ENCODE results near the gene ZNHIT3. TPM values are rescaled to one million over a fixed set of nuclear protein-coding genes. Genes with fewer than 3 reads are reported as not detected.
"Not testable (repeated sequence)": the region's sequence is repeated elsewhere in the genome, so short reads cannot be mapped to it uniquely, and the experiment has no call there.

ZNHIT3 gene
- total RNA-seq = 10 to 100 TPM; 49.5 to 54.9 TPM

GRCh38 chr17:36486204-36487194, at the start of gene ZNHIT3:
Gene ZNHIT3 (plus strand): TSS chr17:36486681. CDS start chr17:36486700, 19 bp downstream.
- DNase-seq = peak; percentile 92 to 93
- Mint-ChIP-seq H3K27ac (peak within 1 kb of the TSS; percentile 98), H3K36me3 (ENCODE audit: insufficient read depth in 2 of 2) (peaks cover 6 to 12% of the 10 kb centered on the region in 2 donors), H3K9me3 (no peaks in the 10 kb centered on the region), H3K4me3 (peak within 1 kb of the TSS; percentile 99), H3K27me3 (ENCODE audit: low read depth) (peaks cover 9% of the 10 kb centered on the region), H3K4me1 (ENCODE audit: low read depth) (peaks cover 70% of the 10 kb centered on the region)
- peak; percentile 94 to 95 for ATAC-seq (replicated peaks in 1 of 2)

GRCh38 chr17:36441792-36442191, 44.7 kb upstream of the ZNHIT3 start:
- not testable (repeated sequence) for DNase-seq; ATAC-seq (replicated peaks in 1 of 2); H3K4me3 Mint-ChIP-seq; H3K4me1 Mint-ChIP-seq (ENCODE audit: low read depth); H3K27me3 Mint-ChIP-seq (ENCODE audit: low read depth); H3K27ac Mint-ChIP-seq; H3K36me3 Mint-ChIP-seq (ENCODE audit: insufficient read depth in 2 of 2); H3K9me3 Mint-ChIP-seq

GRCh38 chr17:36443777-36444176, 42.7 kb upstream of the ZNHIT3 start:
- ATAC-seq (replicated peaks in 1 of 2) = no peak
- DNase-seq = no peak
- Mint-ChIP-seq H3K4me1 (ENCODE audit: low read depth) (no peaks in the 10 kb centered on the region), H3K36me3 (ENCODE audit: insufficient read depth in 2 of 2) (no peaks in the 10 kb centered on the region), H3K27ac (no peak overlapping the region), H3K9me3 (no peaks in the 10 kb centered on the region), H3K4me3 (no peak overlapping the region), H3K27me3 (ENCODE audit: low read depth) (no peaks in the 10 kb centered on the region)

- not testable (repeated sequence) for H3K4me1 Mint-ChIP-seq (ENCODE audit: low read depth); H3K27ac Mint-ChIP-seq; H3K27me3 Mint-ChIP-seq (ENCODE audit: low read depth); H3K4me3 Mint-ChIP-seq; H3K36me3 Mint-ChIP-seq (ENCODE audit: insufficient read depth in 2 of 2); DNase-seq; ATAC-seq (replicated peaks in 1 of 2); H3K9me3 Mint-ChIP-seq
Measured at GRCh38 chr17:36449997-36450396, 36.5 kb upstream of the ZNHIT3 start.

GRCh38 chr17:36452888-36453287, 33.6 kb upstream of the ZNHIT3 start:
- DNase-seq; H3K27ac Mint-ChIP-seq; H3K36me3 Mint-ChIP-seq (ENCODE audit: insufficient read depth in 2 of 2); H3K27me3 Mint-ChIP-seq (ENCODE audit: low read depth); H3K4me3 Mint-ChIP-seq; H3K4me1 Mint-ChIP-seq (ENCODE audit: low read depth); H3K9me3 Mint-ChIP-seq; ATAC-seq (replicated peaks in 1 of 2): not testable (repeated sequence)

GRCh38 chr17:36457701-36458100, 28.8 kb upstream of the ZNHIT3 start:
- DNase-seq; H3K27ac Mint-ChIP-seq; H3K36me3 Mint-ChIP-seq (ENCODE audit: insufficient read depth in 2 of 2); H3K4me1 Mint-ChIP-seq (ENCODE audit: low read depth); H3K9me3 Mint-ChIP-seq; H3K4me3 Mint-ChIP-seq; ATAC-seq (replicated peaks in 1 of 2): not testable (repeated sequence)
- peaks cover 11% of the 10 kb centered on the region for H3K27me3 Mint-ChIP-seq (ENCODE audit: low read depth)

- H3K4me1 Mint-ChIP-seq (ENCODE audit: low read depth) = no peaks in the 10 kb centered on the region
Measured at GRCh38 chr17:36459045-36459444, 27.4 kb upstream of the ZNHIT3 start.

GRCh38 chr17:36459601-36460000, 26.9 kb upstream of the ZNHIT3 start:
- no peaks in the 10 kb centered on the region for H3K36me3 Mint-ChIP-seq (ENCODE audit: insufficient read depth in 2 of 2)
- no peak overlapping the region for H3K27ac Mint-ChIP-seq
- ATAC-seq (replicated peaks in 1 of 2) = no peak
- no peaks in the 10 kb centered on the region for H3K4me1 Mint-ChIP-seq (ENCODE audit: low read depth)
- H3K27me3 Mint-ChIP-seq (ENCODE audit: low read depth) = peaks cover 20% of the 10 kb centered on the region
- no peaks in the 10 kb centered on the region for H3K9me3 Mint-ChIP-seq
- no peak for DNase-seq
- no peak overlapping the region for H3K4me3 Mint-ChIP-seq

More at GRCh38 chr17:36459045-36459444, 27.4 kb upstream of the ZNHIT3 start:
- no peak overlapping the region for H3K27ac Mint-ChIP-seq
- DNase-seq (no peak), ATAC-seq (replicated peaks in 1 of 2) (no peak)
- H3K36me3 Mint-ChIP-seq (ENCODE audit: insufficient read depth in 2 of 2) = no peaks in the 10 kb centered on the region
- H3K9me3 Mint-ChIP-seq = no peaks in the 10 kb centered on the region
- peaks cover 20% of the 10 kb centered on the region for H3K27me3 Mint-ChIP-seq (ENCODE audit: low read depth)
- no peak overlapping the region for H3K4me3 Mint-ChIP-seq

GRCh38 chr17:36460265-36460937, 26.1 kb upstream of the ZNHIT3 start:
- Mint-ChIP-seq H3K27ac (no peak overlapping the region), H3K36me3 (ENCODE audit: insufficient read depth in 2 of 2) (no peaks in the 10 kb centered on the region)
- no peak for DNase-seq

GRCh38 chr17:36461330-36462110, 25.0 kb upstream of the ZNHIT3 start:
- DNase-seq (no peak), ATAC-seq (replicated peaks in 1 of 2) (no peak)
- Mint-ChIP-seq H3K36me3 (ENCODE audit: insufficient read depth in 2 of 2) (no peaks in the 10 kb centered on the region), H3K27ac (no peak overlapping the region), H3K27me3 (ENCODE audit: low read depth) (peaks cover 35% of the 10 kb centered on the region), H3K9me3 (no peaks in the 10 kb centered on the region), H3K4me3 (no peak overlapping the region), H3K4me1 (ENCODE audit: low read depth) (no peaks in the 10 kb centered on the region)

More at GRCh38 chr17:36460265-36460937, 26.1 kb upstream of the ZNHIT3 start:
- peaks cover 26% of the 10 kb centered on the region for H3K27me3 Mint-ChIP-seq (ENCODE audit: low read depth)
- no peaks in the 10 kb centered on the region for H3K9me3 Mint-ChIP-seq
- H3K4me3 Mint-ChIP-seq = no peak overlapping the region
- no peaks in the 10 kb centered on the region for H3K4me1 Mint-ChIP-seq (ENCODE audit: low read depth)
- ATAC-seq (replicated peaks in 1 of 2) = no peak

GRCh38 chr17:36463916-36464764, 22.3 kb upstream of the ZNHIT3 start:
- Mint-ChIP-seq H3K9me3 (no peaks in the 10 kb centered on the region), H3K27ac (no peak overlapping the region), H3K36me3 (ENCODE audit: insufficient read depth in 2 of 2) (no peaks in the 10 kb centered on the region), H3K27me3 (ENCODE audit: low read depth) (peaks cover 46% of the 10 kb centered on the region), H3K4me1 (ENCODE audit: low read depth) (no peaks in the 10 kb centered on the region), H3K4me3 (no peak overlapping the region)
- ATAC-seq (replicated peaks in 1 of 2) (peak; percentile 92 to 98), DNase-seq (peak; percentile 67 to 71)

- Mint-ChIP-seq H3K4me3 (no peak overlapping the region), H3K27me3 (ENCODE audit: low read depth) (peaks cover 46% of the 10 kb centered on the region), H3K9me3 (no peaks in the 10 kb centered on the region), H3K4me1 (ENCODE audit: low read depth) (no peaks in the 10 kb centered on the region), H3K27ac (no peak overlapping the region), H3K36me3 (ENCODE audit: insufficient read depth in 2 of 2) (no peaks in the 10 kb centered on the region)
- ATAC-seq (replicated peaks in 1 of 2) = no peak
- no peak for DNase-seq
Measured at GRCh38 chr17:36464765-36465088, 21.8 kb upstream of the ZNHIT3 start.
